DMS153 (cell line): ENCODE results near the gene OR6Y1.
A peak's percentile ranks its signal among the peaks of the same experiment; 100 is the strongest.

Source experiments
- DNase-seq: peaks from one replicate; lab custom pipeline; 2025; lab: John Stamatoyannopoulos, UW

The OR6Y1 gene

GRCh38 chr1:158506369-158506987 is 47.7 kb downstream of the OR6Y1 start:
- DNase-seq = peak; percentile 29

- peak; percentile 64 for DNase-seq
Observed at GRCh38 chr1:158496374-158496773, 57.8 kb downstream of the OR6Y1 start.

- no peak for DNase-seq
Observed at GRCh38 chr1:158494796-158495195, 59.4 kb downstream of the OR6Y1 start.
